ENCODE results near the gene SMOC1.

GRCh38 chr14:69991422-69991821 is 112.2 kb downstream of the SMOC1 start:
- TF ChIP-seq, protein P1, sequence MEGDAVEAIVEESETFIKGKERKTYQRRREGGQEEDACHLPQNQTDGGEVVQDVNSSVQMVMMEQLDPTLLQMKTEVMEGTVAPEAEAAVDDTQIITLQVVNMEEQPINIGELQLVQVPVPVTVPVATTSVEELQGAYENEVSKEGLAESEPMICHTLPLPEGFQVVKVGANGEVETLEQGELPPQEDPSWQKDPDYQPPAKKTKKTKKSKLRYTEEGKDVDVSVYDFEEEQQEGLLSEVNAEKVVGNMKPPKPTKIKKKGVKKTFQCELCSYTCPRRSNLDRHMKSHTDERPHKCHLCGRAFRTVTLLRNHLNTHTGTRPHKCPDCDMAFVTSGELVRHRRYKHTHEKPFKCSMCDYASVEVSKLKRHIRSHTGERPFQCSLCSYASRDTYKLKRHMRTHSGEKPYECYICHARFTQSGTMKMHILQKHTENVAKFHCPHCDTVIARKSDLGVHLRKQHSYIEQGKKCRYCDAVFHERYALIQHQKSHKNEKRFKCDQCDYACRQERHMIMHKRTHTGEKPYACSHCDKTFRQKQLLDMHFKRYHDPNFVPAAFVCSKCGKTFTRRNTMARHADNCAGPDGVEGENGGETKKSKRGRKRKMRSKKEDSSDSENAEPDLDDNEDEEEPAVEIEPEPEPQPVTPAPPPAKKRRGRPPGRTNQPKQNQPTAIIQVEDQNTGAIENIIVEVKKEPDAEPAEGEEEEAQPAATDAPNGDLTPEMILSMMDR (IDR thresholded peaks at IDR 0.05; ENCODE audit: low read depth, low read length): no peak
- no peak for TF ChIP-seq EZH2phosphoT487 (IDR thresholded peaks at IDR 0.05; ENCODE audit: low read depth)
